Activated B cell treated with CpG ODN at 0.5 μM for 24 hours (primary cell): ENCODE results near the gene VSTM4. TPM values are rescaled to one million over a fixed set of nuclear protein-coding genes. Genes with fewer than 3 reads are reported as not detected.

Experiments used
- ATAC-seq: fragments of 200-7000 bp; cut with Tn5 transposase; one replicate; pipeline ENCODE4 v1.10.0; 2021; ENCODE audit warnings: low read depth, mild to moderate bottlenecking, moderate library complexity
- CTCF ChIA-PET: fragments of 350-600 bp; sonication (Branson Sonifier 250); formaldehyde crosslinking; loops from one replicate; lab custom pipeline; 2021; ENCODE audit warnings: antibody characterized with exemption; lab: Charles Lee
- POLR2A ChIA-PET: fragments of 350-600 bp; sonication (Branson Sonifier 250); formaldehyde crosslinking; loops from one replicate; lab custom pipeline; 2021; ENCODE audit warnings: antibody characterized with exemption; lab: Charles Lee
- DNase-seq: peaks from one replicate; pipeline ENCODE4 v3.0.0; 2022
- H3K27ac Mint-ChIP-seq: one replicate; pipeline ENCODE4 v1.8.0; 2020; ENCODE audit warnings: mixed read lengths
- H3K27me3 Mint-ChIP-seq: one replicate; pipeline ENCODE4 v1.8.0; 2021; ENCODE audit warnings: mixed read lengths
- H3K36me3 Mint-ChIP-seq: one replicate; pipeline ENCODE4 v1.8.0; 2021; ENCODE audit warnings: low read depth, mixed read lengths
- H3K4me1 Mint-ChIP-seq: one replicate; pipeline ENCODE4 v1.8.0; 2021; ENCODE audit warnings: mixed read lengths
- H3K4me3 Mint-ChIP-seq: one replicate; pipeline ENCODE4 v1.8.0; 2020; ENCODE audit warnings: mild to moderate bottlenecking, mixed read lengths
- H3K9me3 Mint-ChIP-seq: one replicate; pipeline ENCODE4 v1.8.0; 2020; ENCODE audit warnings: mixed read lengths
- intact Hi-C: fragments of 100-400 bp; cut with micrococcal nuclease; formaldehyde crosslinking; loops from one replicate; pipeline ENCODE4 v1.15.1; 2024
- total RNA-seq: library from RNA; stranded (reverse); gene quantifications from 2 replicates; pipeline ENCODE4 v1.2.3, GENCODE V29; 2022
- TF ChIP-seq, protein P1 (sequence below): fragments of 200-600 bp; IDR thresholded peaks from one replicate; pipeline ENCODE4 v1.8.0; 2022; ENCODE audit warnings: antibody characterized with exemption, mild to moderate bottlenecking

Gene VSTM4
- total RNA-seq, 1 donor from 2014 or later: not detected

DNA sequence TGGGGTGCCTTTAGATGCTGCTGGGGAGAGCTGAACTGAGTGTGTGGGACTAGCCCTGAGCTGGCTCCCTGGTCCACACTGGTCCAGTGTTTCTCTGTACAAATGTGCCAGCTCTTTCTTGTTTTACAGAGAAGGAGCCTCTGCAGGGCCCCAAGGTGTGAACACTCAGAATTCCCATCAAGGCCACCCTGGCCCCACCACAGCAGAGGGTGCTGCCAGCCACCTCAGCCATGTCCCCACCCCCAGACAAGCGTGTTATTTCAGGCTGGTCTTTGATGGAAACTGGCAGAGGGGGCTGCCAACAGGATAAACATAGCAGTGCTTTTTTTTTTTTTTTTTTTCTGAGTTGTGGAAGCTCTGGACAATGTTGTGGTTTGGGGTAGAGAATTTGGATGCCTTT is 107.2 kb downstream of the VSTM4 start:
- peaks cover 3% of the 10 kb centered on the region for H3K9me3 Mint-ChIP-seq
- no peaks in the 10 kb centered on the region for H3K36me3 Mint-ChIP-seq
- no peaks in the 10 kb centered on the region for H3K4me1 Mint-ChIP-seq
- H3K4me3 Mint-ChIP-seq: no peak overlapping the region
- ChIA-PET POLR2A (no interaction called here), CTCF (no interaction called here)
- peaks cover 2% of the 10 kb centered on the region for H3K27me3 Mint-ChIP-seq
- DNase-seq: no peak
- no peak overlapping the region for H3K27ac Mint-ChIP-seq
- TF ChIP-seq, protein P1, sequence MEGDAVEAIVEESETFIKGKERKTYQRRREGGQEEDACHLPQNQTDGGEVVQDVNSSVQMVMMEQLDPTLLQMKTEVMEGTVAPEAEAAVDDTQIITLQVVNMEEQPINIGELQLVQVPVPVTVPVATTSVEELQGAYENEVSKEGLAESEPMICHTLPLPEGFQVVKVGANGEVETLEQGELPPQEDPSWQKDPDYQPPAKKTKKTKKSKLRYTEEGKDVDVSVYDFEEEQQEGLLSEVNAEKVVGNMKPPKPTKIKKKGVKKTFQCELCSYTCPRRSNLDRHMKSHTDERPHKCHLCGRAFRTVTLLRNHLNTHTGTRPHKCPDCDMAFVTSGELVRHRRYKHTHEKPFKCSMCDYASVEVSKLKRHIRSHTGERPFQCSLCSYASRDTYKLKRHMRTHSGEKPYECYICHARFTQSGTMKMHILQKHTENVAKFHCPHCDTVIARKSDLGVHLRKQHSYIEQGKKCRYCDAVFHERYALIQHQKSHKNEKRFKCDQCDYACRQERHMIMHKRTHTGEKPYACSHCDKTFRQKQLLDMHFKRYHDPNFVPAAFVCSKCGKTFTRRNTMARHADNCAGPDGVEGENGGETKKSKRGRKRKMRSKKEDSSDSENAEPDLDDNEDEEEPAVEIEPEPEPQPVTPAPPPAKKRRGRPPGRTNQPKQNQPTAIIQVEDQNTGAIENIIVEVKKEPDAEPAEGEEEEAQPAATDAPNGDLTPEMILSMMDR: no peak
- intact Hi-C loops: no loop called here
- ATAC-seq: no peak

DNA sequence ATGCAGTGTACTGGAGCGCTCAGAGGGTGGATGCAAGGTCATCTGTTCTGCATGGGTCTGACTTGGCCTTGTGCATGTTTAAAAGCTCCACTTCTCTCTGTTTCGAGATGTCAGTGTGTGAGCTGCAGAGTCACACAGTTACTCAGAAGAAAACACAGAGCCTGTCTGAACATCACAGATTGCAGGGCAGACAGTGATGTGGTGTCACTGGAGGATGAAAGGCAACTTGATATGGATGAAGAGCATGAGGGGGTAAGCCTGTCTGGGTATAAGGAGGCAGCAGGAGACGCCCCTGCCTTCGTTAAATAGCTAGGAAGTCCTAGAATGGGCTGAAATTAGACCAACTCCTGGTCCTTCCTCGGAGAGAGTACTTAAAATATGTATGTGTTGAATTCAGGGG is 108.2 kb downstream of the VSTM4 start:
- no peak for DNase-seq
- ATAC-seq: no peak
- H3K36me3 Mint-ChIP-seq: no peaks in the 10 kb centered on the region
- H3K27me3 Mint-ChIP-seq: peaks cover 2% of the 10 kb centered on the region
- no peaks in the 10 kb centered on the region for H3K4me1 Mint-ChIP-seq
- CTCF ChIA-PET: no interaction called here
- POLR2A ChIA-PET: no interaction called here
- no peak overlapping the region for H3K27ac Mint-ChIP-seq
- intact Hi-C loops: no loop called here
- TF ChIP-seq, protein P1: no peak
- H3K4me3 Mint-ChIP-seq: no peak overlapping the region
- peaks cover 3% of the 10 kb centered on the region for H3K9me3 Mint-ChIP-seq

DNA sequence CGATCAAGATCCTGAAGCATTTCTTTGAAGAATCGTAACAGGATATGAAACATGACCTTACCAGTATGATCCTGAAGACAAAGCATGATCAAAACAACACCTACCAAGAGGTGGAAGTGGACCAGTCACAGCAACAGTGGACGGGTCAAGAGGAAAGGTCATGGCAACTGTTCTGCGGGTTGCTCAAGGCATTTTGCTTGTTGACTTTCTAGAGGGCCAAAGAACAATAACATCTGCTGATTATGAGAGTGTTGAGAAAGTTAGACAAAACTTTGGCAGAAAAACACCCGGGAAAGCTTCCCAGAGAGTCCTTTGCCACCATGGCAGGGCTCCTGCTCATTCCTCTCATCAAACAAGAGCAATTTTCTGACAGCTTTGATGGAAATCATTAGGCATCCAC is 110.1 kb downstream of the VSTM4 start:
- ATAC-seq (no peak), DNase-seq (no peak)
- ChIA-PET POLR2A (no interaction called here), CTCF (no interaction called here)
- TF ChIP-seq, protein P1: no peak
- H3K27me3 Mint-ChIP-seq: no peaks in the 10 kb centered on the region
- H3K9me3 Mint-ChIP-seq: peaks cover 3% of the 10 kb centered on the region
- no peak overlapping the region for H3K4me3 Mint-ChIP-seq
- H3K27ac Mint-ChIP-seq: no peak overlapping the region
- no peaks in the 10 kb centered on the region for H3K4me1 Mint-ChIP-seq
- intact Hi-C loops: no loop called here
- no peaks in the 10 kb centered on the region for H3K36me3 Mint-ChIP-seq

DNA sequence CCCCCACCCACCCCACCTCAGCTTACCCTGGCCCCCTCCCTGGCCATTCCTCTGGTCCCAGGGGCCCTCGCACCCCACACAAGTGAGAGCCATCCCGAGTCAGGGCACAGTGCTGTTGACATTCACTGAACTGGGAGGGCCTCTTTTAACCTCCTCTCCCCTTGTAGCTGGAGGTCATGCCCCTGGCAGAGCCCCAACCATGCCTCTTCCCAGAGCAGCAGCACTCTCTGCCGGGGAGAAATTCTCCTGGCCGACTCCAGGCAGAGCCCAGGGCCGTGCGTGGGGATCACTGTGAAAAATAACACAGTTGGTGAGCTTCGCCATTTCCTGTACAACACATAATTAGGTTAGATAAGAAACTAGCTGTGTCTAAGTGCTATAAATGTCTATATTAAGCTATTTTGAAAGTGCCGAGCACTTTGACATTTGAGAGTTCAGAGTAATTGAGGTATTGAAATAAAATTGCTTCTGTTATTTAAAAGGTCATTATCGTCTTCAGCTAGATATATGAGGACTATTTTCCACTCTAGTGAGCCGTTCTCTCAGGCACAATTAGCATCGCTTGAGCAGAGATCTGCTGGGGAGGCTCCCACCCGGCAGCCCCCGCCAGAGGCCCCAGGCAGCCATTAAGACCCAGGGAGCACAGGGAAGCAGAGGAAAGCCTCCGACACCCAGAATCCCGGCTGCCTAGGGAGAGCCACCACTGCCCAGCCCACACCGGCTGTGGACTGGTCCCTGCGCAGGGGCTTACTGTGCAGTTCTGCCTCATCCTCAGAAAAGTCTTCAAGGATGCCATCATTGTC is 113.3 kb downstream of the VSTM4 start:
- ChIA-PET POLR2A (no interaction called here), CTCF (no interaction called here)
- DNase-seq: no peak
- Mint-ChIP-seq H3K4me3 (no peak overlapping the region), H3K27ac (no peak overlapping the region), H3K4me1 (no peaks in the 10 kb centered on the region), H3K9me3 (peaks cover 3% of the 10 kb centered on the region), H3K27me3 (no peaks in the 10 kb centered on the region), H3K36me3 (no peaks in the 10 kb centered on the region)
- TF ChIP-seq, protein P1: no peak
- no peak for ATAC-seq
- intact Hi-C loops: no loop called here

DNA sequence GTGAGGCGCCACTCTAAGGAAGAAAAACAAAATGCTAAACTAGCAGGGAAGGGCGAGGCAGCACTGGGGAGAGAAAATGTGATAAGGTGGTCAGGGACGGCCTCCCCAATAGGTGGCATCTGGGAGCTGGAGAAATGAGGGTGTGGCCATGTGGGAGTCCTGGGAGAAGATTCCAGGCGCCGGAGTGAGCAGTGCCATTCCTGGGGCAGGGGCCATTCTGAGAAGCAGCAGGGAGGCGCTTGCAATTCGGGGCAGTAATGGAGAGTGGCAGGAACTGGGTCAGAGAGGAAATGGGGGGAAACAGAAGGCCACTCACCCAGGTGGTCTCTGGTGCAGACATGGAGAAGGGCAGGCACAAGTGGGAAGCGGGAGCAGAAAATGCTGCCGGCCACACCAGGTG is 113.9 kb downstream of the VSTM4 start:
- H3K27me3 Mint-ChIP-seq: no peaks in the 10 kb centered on the region
- TF ChIP-seq, protein P1: no peak
- no peaks in the 10 kb centered on the region for H3K4me1 Mint-ChIP-seq
- CTCF ChIA-PET: no interaction called here
- peaks cover 2% of the 10 kb centered on the region for H3K9me3 Mint-ChIP-seq
- no peak overlapping the region for H3K4me3 Mint-ChIP-seq
- no peak overlapping the region for H3K27ac Mint-ChIP-seq
- no peak for DNase-seq
- intact Hi-C loops: no loop called here
- no peak for ATAC-seq
- POLR2A ChIA-PET: no interaction called here
- H3K36me3 Mint-ChIP-seq: no peaks in the 10 kb centered on the region
